BJ (cell line): ENCODE measurements around the gene NCKIPSD. TPM values are rescaled to one million over a fixed set of nuclear protein-coding genes. Genes with fewer than 3 reads are reported as not detected.

Experiments
- CTCF ChIA-PET: fragments of 350-600 bp; formaldehyde crosslinking; extraction: SDS; loops from one replicate; lab custom pipeline; 2021; ENCODE audit warnings: antibody characterized with exemption, inconsistent platforms; lab: Yijun Ruan, JAX
- POLR2A ChIA-PET: fragments of 300-600 bp; sonication (Branson Sonifier 250); formaldehyde crosslinking; extraction: SDS; loops from one replicate; lab custom pipeline; 2021; ENCODE audit warnings: antibody characterized with exemption; lab: Charles Lee
- DNase-seq: peaks from one replicate; pipeline ENCODE4 v3.0.0-alpha.2; 2011; ENCODE audit warnings: low read depth
- H3K27me3 ChIP-seq: 2 replicates; pipeline ENCODE4 v1.6.0; 2011; ENCODE audit warnings: low read length; ENCODE audit not compliant: control insufficient read depth, insufficient read depth
- H3K36me3 ChIP-seq: 2 replicates; pipeline ENCODE4 v1.5.1; 2011; ENCODE audit warnings: low read length; ENCODE audit not compliant: control insufficient read depth, insufficient read depth
- H3K4me3 ChIP-seq: 2 replicates; pipeline ENCODE4 v1.5.1; 2011; ENCODE audit warnings: low read depth, mild to moderate bottlenecking, control low read depth, low read length
- CTCF ChIP-seq: IDR thresholded peaks from 2 replicates; pipeline ENCODE4 v1.5.1; 2011; ENCODE audit warnings: low read depth, mild to moderate bottlenecking, control low read depth, inconsistent platforms, low read length, moderate library complexity; ENCODE audit not compliant: insufficient read depth
- polyA plus RNA-seq: library from polyadenylated mRNA; depleted of rRNA; stranded (reverse); fragments of >200 nt; gene quantifications from 2 replicates; pipeline ENCODE4 v1.2.3, GENCODE V29; 2011

The NCKIPSD gene
- polyA plus RNA-seq, 1 experiment, result 34.9 TPM

GRCh38 chr3:48637305-48637704 is 48.4 kb downstream of the NCKIPSD start:
- no peak for DNase-seq
- CTCF ChIA-PET, result no interaction called here
- Histone ChIP-seq H3K4me3 (no peak overlapping the region), H3K27me3 (no peaks in the 10 kb centered on the region), H3K36me3 (peaks cover 7% of the 10 kb centered on the region)
- TF ChIP-seq CTCF, result no peak
- POLR2A ChIA-PET, result no interaction called here

DNA sequence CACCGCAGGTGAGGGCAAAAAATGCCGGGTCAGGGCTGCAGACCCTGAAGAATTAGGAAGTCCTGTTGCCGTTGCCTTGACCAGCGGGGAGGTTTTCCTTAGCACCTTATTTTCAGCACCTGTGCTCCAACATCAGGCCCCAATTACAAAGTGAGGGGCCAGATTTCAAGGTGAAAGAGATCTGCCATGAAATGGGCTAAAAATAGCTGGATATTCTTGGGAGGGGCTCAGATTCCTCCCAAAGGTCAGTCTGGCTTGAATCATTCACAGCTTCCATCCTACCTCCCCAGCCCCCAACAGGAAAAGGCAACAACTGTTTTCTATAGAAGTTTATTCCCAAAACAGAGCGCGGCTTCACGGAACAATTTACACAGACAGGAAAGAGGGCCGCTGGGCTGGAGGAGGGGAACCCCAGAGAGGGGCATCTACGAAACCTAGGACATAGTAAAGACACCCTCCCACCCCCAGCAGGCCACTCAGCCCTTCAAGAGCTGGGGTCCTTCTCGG is 49.5 kb downstream of the NCKIPSD start:
- TF ChIP-seq CTCF, result no peak
- H3K36me3 ChIP-seq, result peaks cover 16% of the 10 kb centered on the region
- peak overlapping the region; percentile 88 for H3K4me3 ChIP-seq
- H3K27me3 ChIP-seq, result no peaks in the 10 kb centered on the region
- no peak for DNase-seq
- ChIA-PET POLR2A (interaction anchor here (1.2 to 1.5 kb wide), 2 partner anchors 27 to 80 kb away, joined by 3 to 4 read pairs; partner anchors contain the start of genes CELSR3 and PFKFB4), CTCF (interaction anchor here (0.7 to 3.6 kb wide), 26 partner anchors 12 to 200 kb away, joined by 3 to 36 read pairs (median 5); partner anchors contain the start of genes ATRIP, CELSR3, TMEM89 and UCN2)

GRCh38 chr3:48635222-48636021 is 50.3 kb downstream of the NCKIPSD start, which contains the start of gene SLC26A6:
Gene SLC26A6, minus strand, starts transcription at chr3:48635461. Its CDS starts 68 bp downstream, at chr3:48635393.
- peak; percentile 78 for TF ChIP-seq CTCF
- H3K4me3 ChIP-seq, result peak within 1 kb of the TSS; percentile 88
- ChIA-PET CTCF (interaction anchor here (0.9 to 3.6 kb wide), 29 partner anchors 9 to 199 kb away, joined by 3 to 36 read pairs (median 5); partner anchors contain the start of genes ATRIP, CELSR3, TMEM89 and UCN2), POLR2A (interaction anchor here (0.6 to 1.5 kb wide), 6 partner anchors 26 to 337 kb away, joined by 3 to 4 read pairs (median 4); partner anchors contain the start of genes CELSR3, NCKIPSD and PFKFB4)
- DNase-seq, result peak; percentile 73
- H3K27me3 ChIP-seq, result no peaks in the 10 kb centered on the region
- H3K36me3 ChIP-seq, result peaks cover 23% of the 10 kb centered on the region

- POLR2A ChIA-PET, result interaction anchor here (0.6 to 1.5 kb wide), 6 partner anchors 27 to 336 kb away, joined by 3 to 4 read pairs (median 4); partner anchors contain the start of genes CELSR3, NCKIPSD and PFKFB4
- CTCF ChIA-PET, result interaction anchor here (1.0 to 3.6 kb wide), 23 partner anchors 10 to 85 kb away, joined by 3 to 36 read pairs (median 5); partner anchors contain the start of genes CELSR3, NCKIPSD, TMEM89 and UCN2
- Histone ChIP-seq H3K4me3 (peak overlapping the region; percentile 88), H3K36me3 (peaks cover 28% of the 10 kb centered on the region), H3K27me3 (no peaks in the 10 kb centered on the region)
- DNase-seq, result no peak
- no peak for TF ChIP-seq CTCF
Measured at GRCh38 chr3:48634661-48635221, 51.0 kb downstream of the NCKIPSD start.
